Measurements from ENCODE around the gene CAP2. TPM values are rescaled to one million over a fixed set of nuclear protein-coding genes. Genes with fewer than 3 reads are reported as not detected.
"Not testable (repeated sequence)": the region's sequence is repeated elsewhere in the genome, so short reads cannot be mapped to it uniquely, and the experiment has no call there.

Gene CAP2
- total RNA-seq, 2 experiments from 2014 or later: not detected

DNA sequence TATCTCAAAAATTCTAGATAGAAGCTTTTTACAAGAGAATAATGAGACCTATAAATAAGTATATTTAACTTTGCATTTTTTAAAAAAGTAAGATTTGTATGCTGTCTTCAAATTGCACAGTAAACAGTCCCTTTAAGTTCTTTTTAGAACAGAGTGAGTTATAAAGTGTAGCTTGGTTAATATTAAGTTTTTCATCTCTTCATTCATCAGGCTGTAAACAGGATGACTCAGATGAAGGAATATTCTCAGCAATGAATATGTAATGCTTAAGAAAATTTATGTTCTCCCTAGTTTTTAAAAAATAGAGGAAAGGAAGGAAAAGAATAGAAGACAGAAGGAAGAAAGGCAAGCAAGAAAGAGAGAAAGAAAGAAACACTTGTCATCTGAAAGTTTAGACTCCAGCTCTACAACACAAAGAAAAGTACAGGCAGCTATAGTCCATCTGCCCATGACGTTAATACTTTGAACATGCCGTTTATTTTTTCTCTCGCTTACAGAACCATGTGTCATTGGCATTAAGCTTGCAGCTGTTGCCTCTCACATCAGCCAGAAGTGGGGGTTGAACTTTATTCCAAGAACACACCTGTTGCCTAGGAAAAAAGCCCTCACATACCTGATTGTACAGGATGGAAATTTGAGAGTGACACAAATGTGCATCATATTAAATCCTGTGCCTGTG lies 36.1 kb downstream of the CAP2 start:
- no peaks in the 10 kb centered on the region for H3K4me1 Mint-ChIP-seq
- no peak overlapping the region for H3K27ac Mint-ChIP-seq
- DNase-seq: no peak
- H3K4me3 Mint-ChIP-seq: no peak overlapping the region
- ChIA-PET CTCF (no interaction called here), POLR2A (no interaction called here)
- H3K36me3 Mint-ChIP-seq (ENCODE audit: low read depth): no peaks in the 10 kb centered on the region
- peaks cover 5% of the 10 kb centered on the region for H3K27me3 Mint-ChIP-seq
- H3K9me3 Mint-ChIP-seq: no peaks in the 10 kb centered on the region

DNA sequence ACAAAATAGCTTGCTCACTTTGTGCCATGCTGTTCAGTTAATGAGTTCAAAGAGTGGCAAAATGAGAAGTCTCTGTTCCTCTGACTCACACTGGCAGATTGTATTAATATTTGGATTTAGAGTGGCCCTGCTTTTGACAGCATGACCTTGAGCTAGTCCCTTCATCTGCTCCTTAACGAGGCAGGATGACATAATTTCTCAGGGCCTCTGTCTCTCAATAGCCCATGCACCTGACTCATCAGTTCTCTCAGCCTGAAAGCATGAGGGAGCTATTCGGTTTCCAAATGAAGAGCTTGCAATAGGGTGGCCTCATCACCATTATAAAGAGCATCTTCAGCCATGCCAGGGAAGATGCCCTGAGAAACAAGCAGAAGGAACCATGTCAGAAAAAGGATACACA lies 38.2 kb downstream of the CAP2 start:
- Mint-ChIP-seq H3K36me3 (ENCODE audit: low read depth) (no peaks in the 10 kb centered on the region), H3K4me1 (no peaks in the 10 kb centered on the region), H3K27me3 (peaks cover 5% of the 10 kb centered on the region), H3K9me3 (no peaks in the 10 kb centered on the region), H3K27ac (no peak overlapping the region), H3K4me3 (no peak overlapping the region)
- ChIA-PET POLR2A (no interaction called here), CTCF (no interaction called here)
- DNase-seq: no peak

DNA sequence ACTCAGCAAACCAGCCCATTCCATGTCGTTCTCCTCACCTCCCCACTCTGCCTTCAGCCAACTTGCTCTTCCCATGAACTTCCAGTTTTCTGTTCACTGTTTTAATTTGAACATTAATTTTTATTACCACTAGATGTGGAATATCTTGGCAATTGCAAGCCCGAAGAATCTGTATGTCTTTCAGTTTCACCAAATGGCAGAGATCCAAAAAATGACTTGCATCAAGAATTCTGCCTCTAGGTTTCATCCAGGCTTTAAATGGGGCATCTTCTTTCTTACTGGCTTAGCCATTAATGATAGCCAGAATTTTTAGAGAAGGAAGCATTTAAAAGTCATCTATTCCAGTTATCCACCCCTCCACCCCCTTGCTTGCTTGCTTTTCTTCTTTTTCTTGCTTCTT lies 39.0 kb downstream of the CAP2 start:
- Mint-ChIP-seq H3K4me3 (no peak overlapping the region), H3K27ac (no peak overlapping the region)
- DNase-seq: no peak

DNA sequence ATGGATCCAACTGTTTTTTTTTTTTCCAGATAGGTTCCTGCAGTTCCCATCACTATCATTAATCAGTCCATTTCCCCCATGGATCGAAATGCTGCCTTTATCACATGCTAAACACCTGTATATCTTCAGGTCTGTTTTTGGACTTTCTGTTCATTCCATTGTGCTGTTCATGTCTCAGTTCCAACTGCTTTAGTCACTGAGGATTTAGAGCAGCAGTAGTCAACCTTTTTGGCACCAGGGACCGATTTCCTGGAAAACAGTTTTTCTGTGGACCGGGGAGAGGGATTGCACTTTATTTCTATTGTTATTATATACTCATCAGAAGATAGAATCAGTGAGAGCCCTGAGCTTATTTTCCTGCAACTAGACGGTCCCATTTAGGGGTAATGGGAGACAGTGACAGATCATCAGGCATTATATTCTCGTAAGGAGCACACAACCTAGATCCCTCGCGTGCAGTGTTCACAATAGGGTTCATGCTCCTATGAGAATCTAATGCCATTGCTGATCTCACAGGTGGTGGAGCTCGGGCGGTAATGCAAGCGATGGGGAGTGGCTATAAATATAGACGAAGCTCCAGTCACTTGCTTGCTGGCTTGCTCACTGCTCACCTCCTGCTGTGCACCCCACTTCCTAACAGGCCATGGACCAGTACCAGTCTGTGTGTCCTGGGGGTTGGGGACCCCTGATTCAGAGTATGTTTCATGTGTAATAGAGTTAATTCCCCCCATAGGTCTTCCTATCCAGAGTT lies 46.0 kb downstream of the CAP2 start:
- Mint-ChIP-seq H3K9me3 (no peaks in the 10 kb centered on the region), H3K36me3 (ENCODE audit: low read depth) (no peaks in the 10 kb centered on the region), H3K4me1 (no peaks in the 10 kb centered on the region), H3K27ac (no peak overlapping the region), H3K27me3 (no peaks in the 10 kb centered on the region), H3K4me3 (no peak overlapping the region)
- CTCF ChIA-PET: no interaction called here
- POLR2A ChIA-PET: no interaction called here
- DNase-seq: no peak

More for the DNA sequence above, 39.0 kb downstream of the CAP2 start:
- no peaks in the 10 kb centered on the region for H3K4me1 Mint-ChIP-seq
- POLR2A ChIA-PET: no interaction called here
- H3K36me3 Mint-ChIP-seq (ENCODE audit: low read depth): no peaks in the 10 kb centered on the region
- peaks cover 5% of the 10 kb centered on the region for H3K27me3 Mint-ChIP-seq
- H3K9me3 Mint-ChIP-seq: no peaks in the 10 kb centered on the region
- CTCF ChIA-PET: no interaction called here

DNA sequence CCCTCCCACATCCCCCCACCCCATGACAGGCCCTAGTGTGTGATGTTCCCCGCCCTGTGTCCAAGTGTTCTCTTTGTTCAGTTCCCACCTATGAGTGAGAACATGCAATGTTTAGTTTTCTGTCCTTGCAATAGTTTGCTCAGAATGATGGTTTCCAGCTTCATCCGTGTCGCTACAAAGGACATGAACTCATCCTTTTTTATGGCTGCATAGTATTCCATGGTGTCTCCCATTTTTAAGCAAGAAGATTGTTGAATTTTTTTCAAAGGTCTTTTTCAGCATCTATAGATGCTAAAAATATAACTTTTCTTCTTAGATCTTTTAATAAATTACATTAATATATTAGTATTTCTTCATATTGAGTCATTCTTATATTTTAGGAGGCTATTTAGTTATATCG lies 47.4 kb downstream of the CAP2 start:
- H3K4me3 Mint-ChIP-seq; H3K9me3 Mint-ChIP-seq; H3K27ac Mint-ChIP-seq; DNase-seq; POLR2A ChIA-PET; H3K36me3 Mint-ChIP-seq (ENCODE audit: low read depth); CTCF ChIA-PET; H3K27me3 Mint-ChIP-seq; H3K4me1 Mint-ChIP-seq: not testable (repeated sequence)

DNA sequence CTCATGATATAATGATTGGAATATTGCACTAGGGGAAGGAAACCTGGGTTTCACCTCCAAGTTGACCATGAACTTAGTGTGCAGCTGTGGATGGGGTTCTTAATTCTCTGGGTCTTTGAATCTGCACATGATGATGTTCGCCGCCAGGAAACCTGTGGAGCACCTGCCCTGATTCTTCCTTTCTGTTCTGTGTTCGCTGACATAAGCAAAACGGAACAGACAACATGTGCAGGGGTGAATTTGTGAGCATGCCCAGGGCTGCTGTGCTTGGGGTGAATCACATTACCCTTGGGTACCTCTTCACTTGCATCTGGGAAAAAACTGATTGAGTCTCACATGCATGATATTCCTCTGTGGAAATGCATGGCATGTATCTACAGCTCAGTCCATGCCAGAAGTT lies 48.8 kb downstream of the CAP2 start:
- POLR2A ChIA-PET: no interaction called here
- no peaks in the 10 kb centered on the region for H3K4me1 Mint-ChIP-seq
- no peak overlapping the region for H3K4me3 Mint-ChIP-seq
- peaks cover 4% of the 10 kb centered on the region for H3K27me3 Mint-ChIP-seq
- H3K27ac Mint-ChIP-seq: no peak overlapping the region
- CTCF ChIA-PET: no interaction called here
- H3K9me3 Mint-ChIP-seq: no peaks in the 10 kb centered on the region
- H3K36me3 Mint-ChIP-seq (ENCODE audit: low read depth): no peaks in the 10 kb centered on the region
- no peak for DNase-seq

DNA sequence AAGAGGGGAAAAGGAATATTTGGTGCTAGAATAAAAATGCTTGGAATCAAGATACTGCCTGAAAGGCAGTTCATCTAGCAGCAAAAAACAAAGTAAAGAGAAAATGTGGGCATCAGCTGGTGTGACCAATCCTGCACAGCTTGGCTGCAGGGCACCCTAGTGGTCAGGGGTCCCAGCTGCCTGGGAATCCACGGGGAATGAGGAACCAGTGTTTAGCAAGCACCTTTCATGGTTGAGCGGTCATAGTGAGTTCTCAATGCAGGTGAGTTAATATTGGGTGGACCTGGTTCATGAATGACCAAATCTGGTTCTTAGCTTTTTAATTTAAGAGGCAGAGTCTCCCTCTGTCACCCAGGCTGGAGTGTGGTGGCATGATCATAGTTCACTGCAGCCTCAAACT lies 53.3 kb downstream of the CAP2 start:
- Mint-ChIP-seq H3K27ac (no peak overlapping the region), H3K27me3 (peaks cover 4% of the 10 kb centered on the region), H3K4me3 (no peak overlapping the region), H3K9me3 (no peaks in the 10 kb centered on the region), H3K36me3 (ENCODE audit: low read depth) (no peaks in the 10 kb centered on the region), H3K4me1 (no peaks in the 10 kb centered on the region)
- no peak for DNase-seq
- ChIA-PET POLR2A (no interaction called here), CTCF (no interaction called here)

DNA sequence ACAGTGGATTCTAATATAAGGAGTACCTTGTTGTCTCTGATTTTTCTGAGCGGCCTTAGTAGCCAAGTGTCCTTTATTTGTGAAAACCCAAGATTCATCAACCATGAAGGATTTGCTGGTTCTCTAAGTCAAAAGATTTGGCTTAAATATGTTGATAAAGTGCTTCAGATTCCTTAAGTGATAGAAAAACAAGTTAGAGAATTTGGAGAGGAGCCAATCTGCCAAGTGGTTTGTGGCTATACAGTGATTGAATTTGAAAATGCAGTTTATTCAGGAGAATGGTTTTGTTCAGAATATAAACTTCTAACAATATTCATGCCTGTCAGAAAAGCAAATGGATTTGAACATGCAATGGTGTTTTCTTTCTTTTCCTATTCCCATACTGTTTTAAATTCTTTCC lies 54.8 kb downstream of the CAP2 start:
- no peak overlapping the region for H3K27ac Mint-ChIP-seq
- CTCF ChIA-PET: no interaction called here
- no peaks in the 10 kb centered on the region for H3K9me3 Mint-ChIP-seq
- peaks cover 6% of the 10 kb centered on the region for H3K27me3 Mint-ChIP-seq
- POLR2A ChIA-PET: no interaction called here
- H3K36me3 Mint-ChIP-seq (ENCODE audit: low read depth): no peaks in the 10 kb centered on the region
- no peak overlapping the region for H3K4me3 Mint-ChIP-seq
- DNase-seq: no peak
- no peaks in the 10 kb centered on the region for H3K4me1 Mint-ChIP-seq

DNA sequence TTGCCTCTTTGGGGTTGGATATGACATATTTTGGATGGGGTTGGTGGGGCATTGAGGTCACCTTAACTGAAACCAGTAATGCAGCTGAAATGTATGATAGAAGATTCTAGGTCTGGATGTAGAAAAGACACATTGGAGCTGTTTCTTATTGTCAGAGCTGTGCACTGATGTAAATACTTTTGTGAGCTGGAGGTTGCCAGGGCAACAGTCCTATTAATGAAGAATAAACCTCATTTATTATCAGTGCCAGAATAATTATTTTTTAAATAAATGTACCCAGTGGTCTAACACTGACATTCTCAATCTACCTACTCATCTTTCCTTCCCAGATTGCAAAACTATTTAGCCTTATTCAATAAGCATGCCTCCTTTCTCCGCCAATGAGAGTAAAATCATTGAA lies 57.0 kb downstream of the CAP2 start:
- no peak overlapping the region for H3K27ac Mint-ChIP-seq
- no peaks in the 10 kb centered on the region for H3K36me3 Mint-ChIP-seq (ENCODE audit: low read depth)
- CTCF ChIA-PET: no interaction called here
- no peak overlapping the region for H3K4me3 Mint-ChIP-seq
- DNase-seq: no peak
- no peaks in the 10 kb centered on the region for H3K9me3 Mint-ChIP-seq
- peaks cover 8% of the 10 kb centered on the region for H3K27me3 Mint-ChIP-seq
- H3K4me1 Mint-ChIP-seq: no peaks in the 10 kb centered on the region
- POLR2A ChIA-PET: no interaction called here

DNA sequence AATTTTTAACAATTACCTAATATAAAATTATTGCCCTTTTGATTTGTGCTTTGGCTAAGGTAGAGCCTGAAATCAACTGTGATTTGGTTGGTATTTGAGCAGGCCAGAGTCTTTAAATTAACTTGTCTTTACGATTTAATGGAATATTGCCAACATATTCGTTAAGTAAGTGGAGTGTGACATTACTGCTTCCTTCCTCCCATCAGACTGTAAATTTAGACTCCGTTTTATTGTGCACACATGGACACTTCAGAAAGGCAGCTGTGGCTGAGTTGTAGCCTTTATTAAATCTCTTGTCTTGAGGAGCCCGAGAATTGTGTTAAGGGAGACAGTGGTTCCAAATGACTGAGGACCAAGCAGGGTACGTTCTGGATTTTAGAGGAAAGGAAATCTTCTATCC lies 57.4 kb downstream of the CAP2 start:
- ChIA-PET CTCF (no interaction called here), POLR2A (no interaction called here)
- H3K27ac Mint-ChIP-seq: peak overlapping the region; percentile 13
- H3K36me3 Mint-ChIP-seq (ENCODE audit: low read depth): no peaks in the 10 kb centered on the region
- no peaks in the 10 kb centered on the region for H3K4me1 Mint-ChIP-seq
- H3K9me3 Mint-ChIP-seq: no peaks in the 10 kb centered on the region
- peaks cover 8% of the 10 kb centered on the region for H3K27me3 Mint-ChIP-seq
- H3K4me3 Mint-ChIP-seq: no peak overlapping the region
- DNase-seq: no peak

DNA sequence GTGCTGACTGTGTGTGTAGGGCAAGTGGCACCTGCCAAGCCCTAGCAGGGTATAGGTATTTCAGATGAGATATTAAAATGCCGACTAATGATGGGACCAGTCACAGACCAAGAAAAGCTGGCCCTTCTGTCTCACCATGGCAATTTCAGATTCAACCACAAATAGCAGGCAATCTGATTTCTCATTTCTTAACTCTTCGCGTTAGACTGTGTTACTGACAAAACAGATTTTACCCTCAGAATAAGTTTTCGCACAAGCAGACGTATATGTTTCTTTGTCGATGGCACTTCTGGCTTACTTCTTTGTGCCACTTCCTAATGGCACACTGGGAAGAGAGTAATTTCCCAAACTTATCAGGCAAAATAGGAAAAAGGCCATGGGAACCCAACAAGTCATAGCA lies 58.7 kb downstream of the CAP2 start:
- H3K27me3 Mint-ChIP-seq: peaks cover 4% of the 10 kb centered on the region
- no peak overlapping the region for H3K4me3 Mint-ChIP-seq
- no peak overlapping the region for H3K27ac Mint-ChIP-seq
- no peaks in the 10 kb centered on the region for H3K4me1 Mint-ChIP-seq
- ChIA-PET POLR2A (no interaction called here), CTCF (no interaction called here)
- DNase-seq: no peak
- no peaks in the 10 kb centered on the region for H3K9me3 Mint-ChIP-seq
- no peaks in the 10 kb centered on the region for H3K36me3 Mint-ChIP-seq (ENCODE audit: low read depth)

DNA sequence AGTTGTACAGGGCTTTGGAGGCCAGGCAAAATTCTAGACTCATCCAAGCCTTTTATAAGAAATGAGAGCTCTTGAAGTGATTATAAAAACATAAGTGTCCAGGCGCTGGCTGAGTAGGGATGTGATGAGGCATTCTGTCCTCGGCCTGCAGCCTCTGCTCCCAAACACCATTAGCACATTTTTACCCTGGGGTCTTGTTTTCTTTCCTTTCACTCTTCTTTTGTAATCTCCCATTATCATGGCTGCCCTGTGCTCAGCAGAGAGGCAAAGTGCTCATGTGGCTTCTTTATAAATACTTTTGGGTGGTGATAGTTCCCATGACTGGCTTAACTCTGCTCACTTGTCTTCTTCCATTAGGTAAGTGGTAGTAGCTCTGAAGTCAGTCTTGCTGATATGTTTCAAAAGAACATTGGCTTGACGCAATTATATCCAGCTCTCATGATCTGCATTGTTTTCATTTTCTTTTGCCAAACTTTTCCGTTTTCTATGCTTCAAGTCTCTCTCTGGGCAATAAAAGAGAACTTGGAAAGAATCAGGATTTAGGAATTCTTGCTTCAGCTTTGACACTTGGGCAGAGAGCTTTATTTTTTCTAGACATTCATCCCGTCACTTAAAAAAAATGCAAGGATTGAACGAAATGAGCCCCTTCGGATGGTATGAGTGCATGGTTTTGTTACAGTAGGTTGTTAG lies 61.1 kb downstream of the CAP2 start:
- Mint-ChIP-seq H3K4me3 (no peak overlapping the region), H3K27ac (no peak overlapping the region), H3K27me3 (peaks cover 10% of the 10 kb centered on the region), H3K4me1 (no peaks in the 10 kb centered on the region), H3K36me3 (ENCODE audit: low read depth) (no peaks in the 10 kb centered on the region), H3K9me3 (no peaks in the 10 kb centered on the region)
- ChIA-PET CTCF (no interaction called here), POLR2A (no interaction called here)
- no peak for DNase-seq

DNA sequence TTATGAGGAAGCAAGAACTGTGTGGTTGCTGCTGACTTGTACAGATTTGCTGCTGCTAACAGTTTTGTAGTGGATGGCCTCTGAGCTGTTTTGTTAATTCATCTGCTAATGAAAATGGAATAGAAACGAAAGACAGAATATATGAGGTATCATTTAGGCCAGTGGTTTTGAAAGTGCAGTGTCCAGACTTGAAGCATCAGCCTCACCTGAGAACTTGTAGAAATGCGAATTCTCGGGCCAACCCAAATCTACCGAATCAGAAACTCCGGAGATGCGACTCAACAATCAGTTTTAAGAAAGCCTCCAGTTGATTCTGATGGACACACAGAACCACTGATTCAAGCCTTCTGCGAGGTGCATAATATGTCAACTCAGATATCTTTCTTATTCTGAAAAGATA lies 62.5 kb downstream of the CAP2 start:
- Mint-ChIP-seq H3K36me3 (ENCODE audit: low read depth) (no peaks in the 10 kb centered on the region), H3K27ac (no peak overlapping the region), H3K4me3 (no peak overlapping the region), H3K9me3 (no peaks in the 10 kb centered on the region), H3K27me3 (peaks cover 15% of the 10 kb centered on the region), H3K4me1 (no peaks in the 10 kb centered on the region)
- CTCF ChIA-PET: no interaction called here
- DNase-seq: no peak
- POLR2A ChIA-PET: no interaction called here

DNA sequence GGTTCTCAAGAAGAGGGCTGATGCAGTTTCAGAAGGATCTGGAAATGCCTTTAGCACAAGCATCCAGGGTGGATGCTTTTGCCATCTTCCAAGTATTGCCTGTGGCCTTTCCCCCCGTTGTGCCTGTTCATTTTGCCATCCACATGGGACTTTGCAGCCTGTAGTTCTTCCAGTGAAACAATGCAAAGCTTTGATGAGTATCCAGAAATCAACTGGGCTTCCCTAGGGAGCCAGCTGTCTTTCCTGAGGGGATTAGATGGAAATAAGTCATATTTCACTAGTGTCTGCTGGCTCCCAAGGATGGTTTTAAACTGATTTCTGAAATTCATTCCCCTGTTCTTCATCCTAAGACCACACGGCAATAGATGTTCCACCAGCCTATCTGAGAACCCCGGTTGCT lies 63.3 kb downstream of the CAP2 start:
- H3K27ac Mint-ChIP-seq: no peak overlapping the region
- H3K4me3 Mint-ChIP-seq: no peak overlapping the region
- H3K9me3 Mint-ChIP-seq: no peaks in the 10 kb centered on the region
- H3K36me3 Mint-ChIP-seq (ENCODE audit: low read depth): no peaks in the 10 kb centered on the region
- ChIA-PET POLR2A (no interaction called here), CTCF (interaction anchor here (0.6 kb wide), 1 partner anchor 257 kb away, joined by 3 read pairs; no protein-coding TSS in a partner anchor)
- peaks cover 15% of the 10 kb centered on the region for H3K27me3 Mint-ChIP-seq
- no peak for DNase-seq
- no peaks in the 10 kb centered on the region for H3K4me1 Mint-ChIP-seq

Measured in activated CD4-positive, alpha-beta T cell treated with anti-CD3 and anti-CD28 coated beads, Interleukin-2, amount 10 ng/mL, durations not matched to agents 7 days and 5 days (primary cell).